Measurements from ENCODE around the gene SPRR1A.

The SPRR1A gene

GRCh38 chr1:152964536-152964935, 19.3 kb upstream of the SPRR1A start:
- Histone ChIP-seq H3K27me3 (ENCODE audit: insufficient read depth, poor library complexity, severe bottlenecking) (peaks cover 2% of the 10 kb centered on the region), H3K4me3 (replicated peaks; ENCODE audit: insufficient read depth, low read length) (no peak overlapping the region), H3K27ac (replicated peaks) (no peak overlapping the region)
- TF ChIP-seq CTCF (IDR thresholded peaks at IDR 0.05; ENCODE audit: insufficient read depth, low read length) (no peak), GABPA (IDR thresholded peaks at IDR 0.05; ENCODE audit: low read depth) (no peak), SPI1 (IDR thresholded peaks at IDR 0.05; ENCODE audit: borderline replicate concordance, low read depth) (no peak), REST (IDR thresholded peaks at IDR 0.05; ENCODE audit: insufficient replicate concordance, low read depth) (no peak), POLR2AphosphoS5 (IDR thresholded peaks at IDR 0.05; ENCODE audit: low read depth) (no peak)
- no peak for DNase-seq (ENCODE audit: low read depth in 1 of 2, low spot score in 1 of 2)

GRCh38 chr1:152965853-152966252, 18.0 kb upstream of the SPRR1A start:
- Histone ChIP-seq H3K27ac (replicated peaks) (no peak overlapping the region), H3K27me3 (ENCODE audit: insufficient read depth, poor library complexity, severe bottlenecking) (no peaks in the 10 kb centered on the region), H3K4me3 (replicated peaks; ENCODE audit: insufficient read depth, low read length) (no peak overlapping the region)
- no peak for DNase-seq (ENCODE audit: low read depth in 1 of 2, low spot score in 1 of 2)
- TF ChIP-seq SPI1 (IDR thresholded peaks at IDR 0.05; ENCODE audit: borderline replicate concordance, low read depth) (no peak), POLR2AphosphoS5 (IDR thresholded peaks at IDR 0.05; ENCODE audit: low read depth) (no peak), GABPA (IDR thresholded peaks at IDR 0.05; ENCODE audit: low read depth) (no peak), CTCF (IDR thresholded peaks at IDR 0.05; ENCODE audit: insufficient read depth, low read length) (no peak), REST (IDR thresholded peaks at IDR 0.05; ENCODE audit: insufficient replicate concordance, low read depth) (no peak)

- no peak overlapping the region for H3K4me3 ChIP-seq (replicated peaks; ENCODE audit: insufficient read depth, low read length)
- no peak overlapping the region for H3K27ac ChIP-seq (replicated peaks)
- H3K27me3 ChIP-seq (ENCODE audit: insufficient read depth, poor library complexity, severe bottlenecking): no peaks in the 10 kb centered on the region
- no peak for TF ChIP-seq REST (IDR thresholded peaks at IDR 0.05; ENCODE audit: insufficient replicate concordance, low read depth)
- TF ChIP-seq CTCF (IDR thresholded peaks at IDR 0.05; ENCODE audit: insufficient read depth, low read length): no peak
- TF ChIP-seq SPI1 (IDR thresholded peaks at IDR 0.05; ENCODE audit: borderline replicate concordance, low read depth): no peak
- TF ChIP-seq GABPA (IDR thresholded peaks at IDR 0.05; ENCODE audit: low read depth): no peak
- TF ChIP-seq POLR2AphosphoS5 (IDR thresholded peaks at IDR 0.05; ENCODE audit: low read depth): no peak
- DNase-seq (ENCODE audit: low read depth in 1 of 2, low spot score in 1 of 2): no peak
Observed at GRCh38 chr1:152967201-152967600, 16.7 kb upstream of the SPRR1A start.

Data from HL-60 (cell line).